ENCODE data around the gene PHGDH. TPM values are rescaled to one million over a fixed set of nuclear protein-coding genes. Genes with fewer than 3 reads are reported as not detected.

The PHGDH gene
- polyA plus RNA-seq, 3 donors: 235 to 284 (median 265) TPM

Other genes starting within 250 kb of the PHGDH start
- under 1 TPM; 0.40 to 0.82 (median 0.50) TPM for gene HSD3B1, start 204.7 kb upstream of the PHGDH start, polyA plus RNA-seq (ENCODE audit: insufficient read length in 3 of 3)
- gene ZNF697, start 63.7 kb upstream of the PHGDH start, polyA plus RNA-seq (ENCODE audit: insufficient read length in 3 of 3): 10 to 100 TPM; 19.8 to 22.9 (median 21.3) TPM
- 10 to 100 TPM; 63.2 to 92.4 (median 70.2) TPM for gene HMGCS2, start 57.0 kb downstream of the PHGDH start, polyA plus RNA-seq (ENCODE audit: insufficient read length in 3 of 3)
- gene REG4, start 99.5 kb downstream of the PHGDH start, polyA plus RNA-seq (ENCODE audit: insufficient read length in 3 of 3): 1 to 10 TPM in 1 of 3 donors, under 1 TPM in 2; 0.58 to 1.7 (median 0.85) TPM
- not detected for gene ADAM30, start 184.6 kb downstream of the PHGDH start, polyA plus RNA-seq (ENCODE audit: insufficient read length in 3 of 3)